SK-N-SH (cell line): ENCODE results near the gene MXI1. TPM values are rescaled to one million over a fixed set of nuclear protein-coding genes. Genes with fewer than 3 reads are reported as not detected.

Experiments used
- CTCF ChIA-PET: fragments of 300-600, 350-600 bp; formaldehyde crosslinking; extraction: SDS; loops from one replicate; lab custom pipeline; 2021; lab: Yijun Ruan, JAX
- POLR2A ChIA-PET: fragments of 350-600 bp; sonication (Branson Sonifier 250); formaldehyde crosslinking; extraction: SDS; loops from one replicate; lab custom pipeline; 2020; ENCODE audit warnings: antibody characterized with exemption, inconsistent platforms; lab: Yijun Ruan, JAX
- DNase-seq: peaks from one replicate; pipeline ENCODE4 v3.0.0; 2012
- H2AFZ ChIP-seq: fragments of 200-600 bp; sonication (generic); 2 replicates; pipeline ENCODE4 v1.8.1; 2016; ENCODE audit warnings: antibody characterized with exemption, mild to moderate bottlenecking, low read depth
- H3F3A ChIP-seq: fragments of 200-600 bp; sonication (generic); replicated peaks from 2 replicates; pipeline ENCODE3; 2016; ENCODE audit warnings: antibody characterized with exemption, mild to moderate bottlenecking; ENCODE audit not compliant: insufficient read depth
- H3K27ac ChIP-seq, 2 experiments: fragments of 200-500 bp in 1 of 2; fragments of 200-600 bp in 1 of 2; sonication (Bioruptor generic) in 1 of 2; sonication (generic), shearing (Covaris generic) in 1 of 2; 2 replicates each; pipeline versions ENCODE4 v1.5.1 to v1.6.1; 2014 to 2016; ENCODE audit warnings: low read depth in 2 of 2, inconsistent platforms in 1 of 2, low read length in 1 of 2, mild to moderate bottlenecking in 1 of 2, mixed read lengths in 1 of 2
- H3K27me3 ChIP-seq: fragments of 200-600 bp; sonication (generic), shearing (Covaris generic); 2 replicates; pipeline ENCODE4 v1.6.1; 2016; ENCODE audit warnings: mixed run types; ENCODE audit not compliant: insufficient read depth
- H3K36me3 ChIP-seq, 2 experiments: fragments of 200-500 bp in 1 of 2; fragments of 200-600 bp in 1 of 2; sonication (Bioruptor generic) in 1 of 2; sonication (generic) in 1 of 2; replicated peaks in 1 of 2; 2 replicates each; pipeline versions ENCODE3 to v1.5.1; 2014 to 2016; ENCODE audit warnings: low read length in 1 of 2, mild to moderate bottlenecking in 1 of 2; ENCODE audit not compliant: insufficient read depth in 2 of 2, control insufficient read depth in 1 of 2
- H3K4me1 ChIP-seq, 2 experiments: fragments of 200-500 bp in 1 of 2; fragments of 200-600 bp in 1 of 2; sonication (Bioruptor generic) in 1 of 2; sonication (generic), shearing (Covaris generic) in 1 of 2; 2 replicates each; pipeline versions ENCODE4 v1.5.1 to v1.6.1; 2014 to 2016; ENCODE audit warnings: low read depth in 1 of 2, low read length in 1 of 2, mixed run types in 1 of 2; ENCODE audit not compliant: insufficient read depth in 2 of 2, control insufficient read depth in 1 of 2
- H3K4me2 ChIP-seq: fragments of 200-600 bp; sonication (generic), shearing (Covaris generic); 2 replicates; pipeline ENCODE4 v1.6.1; 2017; ENCODE audit warnings: mixed run types
- H3K4me3 ChIP-seq, 2 experiments: fragments of 200-500 bp in 1 of 2; fragments of 200-600 bp in 1 of 2; sonication (Bioruptor generic) in 1 of 2; sonication (generic), shearing (Covaris generic) in 1 of 2; 2 replicates each; pipeline versions ENCODE4 v1.5.1 to v1.8.1; 2014 to 2016; ENCODE audit warnings: low read depth in 2 of 2, inconsistent platforms in 1 of 2, low read length in 1 of 2, mild to moderate bottlenecking in 1 of 2, mixed read lengths in 1 of 2, moderate library complexity in 1 of 2
- H3K79me2 ChIP-seq: fragments of 200-600 bp; sonication (generic); 2 replicates; pipeline ENCODE4 v1.8.1; 2017; ENCODE audit warnings: mild to moderate bottlenecking; ENCODE audit not compliant: insufficient read depth
- H3K9ac ChIP-seq: fragments of 200-600 bp; sonication (generic); 2 replicates; pipeline ENCODE4 v1.6.1; 2017; ENCODE audit warnings: mixed run types
- H3K9me2 ChIP-seq: fragments of 200-600 bp; sonication (generic); 2 replicates; pipeline ENCODE4 v1.6.1; 2017; ENCODE audit warnings: mixed run types
- H3K9me3 ChIP-seq: fragments of 200-600 bp; sonication (generic); 2 replicates; pipeline ENCODE4 v1.6.1; 2017; ENCODE audit warnings: mixed run types, mild to moderate bottlenecking, moderate library complexity
- H4K20me1 ChIP-seq: fragments of 200-600 bp; sonication (generic); 2 replicates; pipeline ENCODE4 v1.6.1; 2017; ENCODE audit warnings: mild to moderate bottlenecking, mixed run types; ENCODE audit not compliant: insufficient read depth
- ELF1 ChIP-seq: IDR thresholded peaks from 2 replicates; pipeline ENCODE4 v1.4.0; 2012
- EP300 ChIP-seq, 2 experiments: IDR thresholded peaks; 2 replicates each; pipeline versions ENCODE4 v1.4.0 to v1.6.1; 2012; ENCODE audit warnings: borderline replicate concordance in 1 of 2, low read depth in 1 of 2, low read length in 1 of 2
- EZH2phosphoT487 ChIP-seq: fragments of 200-600 bp; sonication (generic); IDR thresholded peaks from 2 replicates; pipeline ENCODE4 v1.6.1; 2017; ENCODE audit warnings: low read depth, mixed run types, mild to moderate bottlenecking, antibody characterized with exemption, moderate library complexity, borderline replicate concordance
- GABPA ChIP-seq: IDR thresholded peaks from 2 replicates; pipeline ENCODE4 v1.4.0; 2012; ENCODE audit warnings: low read depth, mild to moderate bottlenecking
- GATA2 ChIP-seq: sonication (generic); formaldehyde crosslinking; IDR thresholded peaks from 2 replicates; pipeline ENCODE4 v1.5.0; 2020; ENCODE audit warnings: mild to moderate bottlenecking, missing genetic modification reagents
- MEF2A ChIP-seq: IDR thresholded peaks from 2 replicates; pipeline ENCODE4 v1.4.0; 2012; ENCODE audit warnings: low read depth, borderline replicate concordance
- NFIC ChIP-seq: IDR thresholded peaks from 2 replicates; pipeline ENCODE4 v1.4.0; 2012; ENCODE audit warnings: borderline replicate concordance
- NRF1 ChIP-seq: IDR thresholded peaks from 2 replicates; pipeline ENCODE4 v1.6.1; 2012; ENCODE audit warnings: low read depth, mild to moderate bottlenecking, low read length
- POLR2AphosphoS5 ChIP-seq: IDR thresholded peaks from 2 replicates; pipeline ENCODE4 v1.6.1; 2012; ENCODE audit warnings: low read depth, low read length
- RCOR1 ChIP-seq: fragments of 150-350 bp; IDR thresholded peaks from 2 replicates; pipeline ENCODE4 v1.6.1; 2017; ENCODE audit warnings: antibody characterized with exemption, low read length
- RFX5 ChIP-seq: IDR thresholded peaks from 2 replicates; pipeline ENCODE4 v1.6.1; 2012; ENCODE audit warnings: mild to moderate bottlenecking, improper control_type of control experiment, low read length
- SMC3 ChIP-seq: IDR thresholded peaks from 2 replicates; pipeline ENCODE4 v1.6.1; 2012; ENCODE audit warnings: low read depth, low read length, improper control_type of control experiment
- TAF1 ChIP-seq: IDR thresholded peaks from 2 replicates; pipeline ENCODE4 v1.6.1; 2012; ENCODE audit warnings: low read depth, mild to moderate bottlenecking, low read length, moderate library complexity, borderline replicate concordance
- TCF12 ChIP-seq: IDR thresholded peaks from 2 replicates; pipeline ENCODE4 v1.4.0; 2012
- TEAD4 ChIP-seq: IDR thresholded peaks from 2 replicates; pipeline ENCODE4 v1.4.0; 2012; ENCODE audit warnings: mild to moderate bottlenecking, borderline replicate concordance; ENCODE audit not compliant: insufficient read depth
- YY1 ChIP-seq: IDR thresholded peaks from 2 replicates; pipeline ENCODE4 v1.4.0; 2012; ENCODE audit warnings: low read depth, mild to moderate bottlenecking
- WGBS: methylation state at CpG from one replicate; pipeline ENCODE4 v1.1.6; 2017; ENCODE audit warnings: low lambda C conversion rate; 5-methylcytosine and 5-hydroxymethylcytosine counted together
- polyA plus RNA-seq, 3 experiments: library from polyadenylated mRNA; depleted of rRNA; stranded (reverse); fragments of >200 nt; gene quantifications; 2 replicates each; pipeline ENCODE4 v1.2.3, GENCODE V29; 2012
- TF ChIP-seq, protein P1 (sequence below): fragments of 150-350 bp; IDR thresholded peaks from 2 replicates; pipeline ENCODE4 v1.6.1; 2016; ENCODE audit warnings: mild to moderate bottlenecking, low read depth, low read length
- TF ChIP-seq, protein P2 (sequence below): IDR thresholded peaks from 2 replicates; pipeline ENCODE4 v1.4.0; 2012; ENCODE audit warnings: low read depth, borderline replicate concordance
- TF ChIP-seq, protein P3 (sequence below): fragments of 150-350 bp; IDR thresholded peaks from 2 replicates; pipeline ENCODE4 v1.6.1; 2017; ENCODE audit warnings: antibody characterized with exemption, low read length, low read depth, borderline replicate concordance
- TF ChIP-seq, protein P4 (sequence below): IDR thresholded peaks from 2 replicates; pipeline ENCODE4 v1.4.0; 2012; ENCODE audit warnings: low read depth
- TF ChIP-seq, protein P5 (sequence below): IDR thresholded peaks from 2 replicates; pipeline ENCODE4 v1.4.0; 2012; ENCODE audit warnings: low read depth, borderline replicate concordance
- TF ChIP-seq, protein P6 (sequence below): fragments of 200-600 bp; sonication (generic); IDR thresholded peaks from 2 replicates; pipeline ENCODE4 v1.6.1; 2017; ENCODE audit warnings: antibody characterized with exemption, mild to moderate bottlenecking, moderate library complexity

MXI1 gene
- polyA plus RNA-seq, 1 of the 3 experiments (the other 2 are of a cell fraction) = 13.8 TPM

DNA sequence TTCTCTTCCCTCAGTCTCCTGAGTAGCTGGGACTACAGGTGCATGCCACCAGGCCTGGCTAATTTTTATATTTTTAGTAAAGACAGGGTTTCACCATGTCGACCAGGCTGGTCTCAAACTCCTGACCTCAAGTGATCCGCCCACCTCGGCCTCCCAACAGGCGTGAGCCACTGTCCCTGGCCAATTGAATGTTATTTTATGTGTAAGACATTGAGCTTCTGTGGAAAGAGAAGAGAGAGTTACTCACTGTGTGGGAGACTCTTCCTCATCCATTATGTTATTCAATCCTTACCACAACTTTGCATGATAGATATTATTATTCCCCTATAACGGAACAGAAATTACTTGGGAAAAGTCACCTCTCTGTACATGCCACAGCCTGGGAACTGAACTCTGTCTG lies 32.6 kb upstream of the MXI1 start (continued):
- TF ChIP-seq, protein P1, sequence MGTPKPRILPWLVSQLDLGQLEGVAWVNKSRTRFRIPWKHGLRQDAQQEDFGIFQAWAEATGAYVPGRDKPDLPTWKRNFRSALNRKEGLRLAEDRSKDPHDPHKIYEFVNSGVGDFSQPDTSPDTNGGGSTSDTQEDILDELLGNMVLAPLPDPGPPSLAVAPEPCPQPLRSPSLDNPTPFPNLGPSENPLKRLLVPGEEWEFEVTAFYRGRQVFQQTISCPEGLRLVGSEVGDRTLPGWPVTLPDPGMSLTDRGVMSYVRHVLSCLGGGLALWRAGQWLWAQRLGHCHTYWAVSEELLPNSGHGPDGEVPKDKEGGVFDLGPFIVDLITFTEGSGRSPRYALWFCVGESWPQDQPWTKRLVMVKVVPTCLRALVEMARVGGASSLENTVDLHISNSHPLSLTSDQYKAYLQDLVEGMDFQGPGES = no peak
- no peak for TF ChIP-seq POLR2AphosphoS5
- no peak for TF ChIP-seq SMC3
- no peak for TF ChIP-seq TCF12
- no peak for TF ChIP-seq ELF1
- TF ChIP-seq, protein P2, sequence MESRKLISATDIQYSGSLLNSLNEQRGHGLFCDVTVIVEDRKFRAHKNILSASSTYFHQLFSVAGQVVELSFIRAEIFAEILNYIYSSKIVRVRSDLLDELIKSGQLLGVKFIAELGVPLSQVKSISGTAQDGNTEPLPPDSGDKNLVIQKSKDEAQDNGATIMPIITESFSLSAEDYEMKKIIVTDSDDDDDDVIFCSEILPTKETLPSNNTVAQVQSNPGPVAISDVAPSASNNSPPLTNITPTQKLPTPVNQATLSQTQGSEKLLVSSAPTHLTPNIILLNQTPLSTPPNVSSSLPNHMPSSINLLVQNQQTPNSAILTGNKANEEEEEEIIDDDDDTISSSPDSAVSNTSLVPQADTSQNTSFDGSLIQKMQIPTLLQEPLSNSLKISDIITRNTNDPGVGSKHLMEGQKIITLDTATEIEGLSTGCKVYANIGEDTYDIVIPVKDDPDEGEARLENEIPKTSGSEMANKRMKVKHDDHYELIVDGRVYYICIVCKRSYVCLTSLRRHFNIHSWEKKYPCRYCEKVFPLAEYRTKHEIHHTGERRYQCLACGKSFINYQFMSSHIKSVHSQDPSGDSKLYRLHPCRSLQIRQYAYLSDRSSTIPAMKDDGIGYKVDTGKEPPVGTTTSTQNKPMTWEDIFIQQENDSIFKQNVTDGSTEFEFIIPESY = no peak
- TF ChIP-seq, protein P3, sequence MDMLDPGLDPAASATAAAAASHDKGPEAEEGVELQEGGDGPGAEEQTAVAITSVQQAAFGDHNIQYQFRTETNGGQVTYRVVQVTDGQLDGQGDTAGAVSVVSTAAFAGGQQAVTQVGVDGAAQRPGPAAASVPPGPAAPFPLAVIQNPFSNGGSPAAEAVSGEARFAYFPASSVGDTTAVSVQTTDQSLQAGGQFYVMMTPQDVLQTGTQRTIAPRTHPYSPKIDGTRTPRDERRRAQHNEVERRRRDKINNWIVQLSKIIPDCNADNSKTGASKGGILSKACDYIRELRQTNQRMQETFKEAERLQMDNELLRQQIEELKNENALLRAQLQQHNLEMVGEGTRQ = no peak
- TF ChIP-seq TEAD4 = no peak

DNA sequence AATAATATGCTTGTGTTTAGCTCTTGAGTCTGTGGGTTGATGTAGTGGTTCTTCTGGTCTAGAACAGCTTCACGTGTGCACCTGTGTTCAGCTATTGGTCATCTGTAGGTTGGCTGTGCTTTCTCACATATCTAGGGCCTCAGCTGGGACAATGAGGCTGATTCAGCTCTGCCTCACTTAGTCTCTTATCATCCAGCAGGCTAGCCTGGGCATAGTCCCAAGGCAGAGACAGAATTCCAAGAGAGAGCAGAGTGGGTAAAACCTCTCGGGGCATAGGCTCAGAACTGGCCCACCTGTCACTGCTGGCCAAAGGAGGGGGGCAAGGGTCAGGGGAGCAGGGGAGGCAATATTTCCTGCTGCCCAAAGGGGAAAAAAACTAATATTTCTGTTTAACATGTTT lies 32.0 kb upstream of the MXI1 start:
- 47% methylated on average over 2 of the region's 2 CpGs for WGBS
- H3K27ac ChIP-seq = no peak overlapping the region
- H3K4me3 ChIP-seq = no peak overlapping the region
- H3K9ac ChIP-seq = no peak overlapping the region
- H4K20me1 ChIP-seq = no peaks in the 10 kb centered on the region
- H3K4me1 ChIP-seq = no peaks in the 10 kb centered on the region; a peak in 1 of 4 replicates
- H3K27me3 ChIP-seq = no peaks in the 10 kb centered on the region
- TF ChIP-seq EP300 (IDR thresholded peaks at IDR 0.05; ENCODE audit: borderline replicate concordance in 1 of 2, low read depth in 1 of 2, low read length in 1 of 2) = no peak
- no peak for TF ChIP-seq GABPA
- no peak for TF ChIP-seq RFX5
- TF ChIP-seq YY1 = no peak
- no peak for TF ChIP-seq RCOR1
- TF ChIP-seq EZH2phosphoT487 = no peak
- TF ChIP-seq TCF12 = no peak
- TF ChIP-seq, protein P4, sequence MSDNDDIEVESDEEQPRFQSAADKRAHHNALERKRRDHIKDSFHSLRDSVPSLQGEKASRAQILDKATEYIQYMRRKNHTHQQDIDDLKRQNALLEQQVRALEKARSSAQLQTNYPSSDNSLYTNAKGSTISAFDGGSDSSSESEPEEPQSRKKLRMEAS = no peak
- TF ChIP-seq TAF1 = no peak
- TF ChIP-seq, protein P1 = no peak
- TF ChIP-seq GATA2 = no peak
- no peak for TF ChIP-seq MEF2A
- TF ChIP-seq ELF1 = no peak
- TF ChIP-seq, protein P5, sequence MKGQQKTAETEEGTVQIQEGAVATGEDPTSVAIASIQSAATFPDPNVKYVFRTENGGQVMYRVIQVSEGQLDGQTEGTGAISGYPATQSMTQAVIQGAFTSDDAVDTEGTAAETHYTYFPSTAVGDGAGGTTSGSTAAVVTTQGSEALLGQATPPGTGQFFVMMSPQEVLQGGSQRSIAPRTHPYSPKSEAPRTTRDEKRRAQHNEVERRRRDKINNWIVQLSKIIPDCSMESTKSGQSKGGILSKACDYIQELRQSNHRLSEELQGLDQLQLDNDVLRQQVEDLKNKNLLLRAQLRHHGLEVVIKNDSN = no peak
- TF ChIP-seq, protein P6, sequence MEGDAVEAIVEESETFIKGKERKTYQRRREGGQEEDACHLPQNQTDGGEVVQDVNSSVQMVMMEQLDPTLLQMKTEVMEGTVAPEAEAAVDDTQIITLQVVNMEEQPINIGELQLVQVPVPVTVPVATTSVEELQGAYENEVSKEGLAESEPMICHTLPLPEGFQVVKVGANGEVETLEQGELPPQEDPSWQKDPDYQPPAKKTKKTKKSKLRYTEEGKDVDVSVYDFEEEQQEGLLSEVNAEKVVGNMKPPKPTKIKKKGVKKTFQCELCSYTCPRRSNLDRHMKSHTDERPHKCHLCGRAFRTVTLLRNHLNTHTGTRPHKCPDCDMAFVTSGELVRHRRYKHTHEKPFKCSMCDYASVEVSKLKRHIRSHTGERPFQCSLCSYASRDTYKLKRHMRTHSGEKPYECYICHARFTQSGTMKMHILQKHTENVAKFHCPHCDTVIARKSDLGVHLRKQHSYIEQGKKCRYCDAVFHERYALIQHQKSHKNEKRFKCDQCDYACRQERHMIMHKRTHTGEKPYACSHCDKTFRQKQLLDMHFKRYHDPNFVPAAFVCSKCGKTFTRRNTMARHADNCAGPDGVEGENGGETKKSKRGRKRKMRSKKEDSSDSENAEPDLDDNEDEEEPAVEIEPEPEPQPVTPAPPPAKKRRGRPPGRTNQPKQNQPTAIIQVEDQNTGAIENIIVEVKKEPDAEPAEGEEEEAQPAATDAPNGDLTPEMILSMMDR = no peak
- no peak for TF ChIP-seq NFIC
- no peak for TF ChIP-seq NRF1
- TF ChIP-seq, all 33 proteins: peak for 0
- Histone ChIP-seq H2AFZ (no peak overlapping the region), H3K4me2 (no peak overlapping the region), H3F3A (no peaks in the 10 kb centered on the region), H3K9me3 (no peaks in the 10 kb centered on the region), H3K36me3 (no peaks in the 10 kb centered on the region), H3K79me2 (no peaks in the 10 kb centered on the region), H3K9me2 (no peaks in the 10 kb centered on the region)
- no peak for DNase-seq
- POLR2A ChIA-PET = no interaction called here
- CTCF ChIA-PET = interaction anchor here (0.6 to 1.0 kb wide), 2 partner anchors 31 to 202 kb away, joined by 3 to 5 read pairs; no protein-coding TSS in a partner anchor
